ENCODE results near the gene NRG2.

DNA sequence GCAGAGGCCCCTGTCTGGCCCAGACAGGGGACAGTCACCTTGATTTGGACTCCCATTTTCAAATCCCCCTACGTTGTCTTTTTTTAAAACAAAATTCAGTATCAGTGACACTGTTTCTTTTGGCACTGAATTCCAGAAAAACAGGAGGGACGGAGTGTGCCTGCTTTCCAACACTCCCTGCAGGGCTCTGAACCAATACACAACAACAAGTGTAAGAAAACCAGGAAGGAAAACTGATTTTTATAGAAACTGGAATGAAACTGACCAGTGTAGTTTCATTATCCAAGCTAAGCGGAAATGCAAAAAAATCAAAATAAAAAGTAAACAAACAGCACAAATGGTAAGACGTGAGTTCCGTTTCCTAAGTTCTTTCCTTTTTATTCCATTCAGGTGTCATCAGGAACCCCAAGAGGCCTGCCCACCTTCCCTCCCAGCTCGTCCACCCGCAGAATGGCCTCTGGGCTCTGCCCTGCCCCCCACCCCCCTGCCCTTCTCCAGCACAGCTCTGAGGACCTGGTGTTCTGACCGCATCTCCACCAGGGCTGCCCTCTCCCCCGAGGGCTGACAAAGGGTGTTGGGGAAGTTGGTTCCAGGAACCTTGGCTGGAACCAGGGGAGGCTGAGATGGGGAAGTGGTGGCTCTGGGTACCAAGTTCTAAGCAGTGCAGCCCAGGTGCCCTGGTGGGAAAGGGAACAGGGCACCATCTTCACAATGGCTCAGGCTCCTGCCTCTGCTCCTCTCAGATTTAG lies 173.9 kb downstream of the NRG2 start:
- TF ChIP-seq POLR2A (IDR thresholded peaks at IDR 0.05; ENCODE audit: low read depth, low read length) = no peak
- no peak for TF ChIP-seq POLR2AphosphoS5 (IDR thresholded peaks at IDR 0.05; ENCODE audit: low read depth, low read length)
